Measurements from ENCODE around the gene CCDC82. TPM values are rescaled to one million over a fixed set of nuclear protein-coding genes. Genes with fewer than 3 reads are reported as not detected.

The CCDC82 gene
- 20.6 and 24.9 TPM in 2 replicates for total RNA-seq

DNA sequence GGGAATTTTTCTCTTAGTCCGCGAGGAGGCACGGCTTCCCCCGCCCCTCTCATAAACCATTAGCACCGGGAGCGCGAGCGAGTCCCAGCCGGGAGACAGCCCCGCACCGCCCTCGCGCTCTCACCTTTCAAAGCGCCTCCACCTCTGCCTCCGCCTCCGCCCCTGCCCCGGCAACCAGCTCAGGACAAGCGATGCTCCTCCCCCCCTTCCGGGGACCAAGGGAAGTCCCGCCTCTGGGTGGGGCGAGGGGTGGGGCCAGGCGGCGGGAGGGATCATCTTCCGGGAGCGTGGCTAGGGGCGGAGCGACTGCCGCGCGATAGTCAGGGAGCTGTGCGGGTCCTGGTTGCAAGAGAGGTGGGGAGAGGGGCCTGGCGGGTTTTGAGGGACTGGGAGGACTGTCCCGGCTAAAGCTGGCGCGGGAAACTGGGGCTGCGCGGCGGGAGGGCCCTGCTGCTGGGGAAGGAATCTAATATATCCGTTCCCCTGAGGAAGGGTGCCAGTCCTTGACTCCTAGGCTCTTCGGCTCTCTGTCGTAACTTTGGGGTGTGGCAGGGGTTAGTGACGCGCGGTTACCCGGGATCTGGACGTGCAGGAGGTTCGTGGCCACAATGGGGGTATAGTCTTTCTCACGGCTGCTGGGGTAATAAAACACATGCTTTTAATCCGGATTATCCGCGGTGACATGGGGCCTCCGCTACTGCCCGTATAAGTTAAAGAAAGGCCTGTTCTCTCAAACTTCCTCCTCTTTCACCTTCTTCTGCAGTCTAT is at the start of gene CCDC82, which contains the start of gene JRKL:
TSS of gene CCDC82 (minus strand) at position 193 of the 768 bp plus-strand sequence. CDS start 5,165 bp downstream, outside the sequence.
TSS of gene JRKL (plus strand) at position 294 of the 768 bp plus-strand sequence. CDS start 637 bp downstream, outside the sequence.

GRCh38 chr11:96342961-96343711 is 46.6 kb downstream of the CCDC82 start, which contains the start of gene MAML2:
MAML2 (minus strand) TSS chr11:96343195; CDS start chr11:96341895, 1,300 bp downstream.

Other genes starting within 250 kb of the CCDC82 start
- gene MAML2, start 46.7 kb downstream of the CCDC82 start, total RNA-seq = 8.6 and 12.1 TPM in 2 replicates
- 16.9 and 19.6 TPM in 2 replicates for gene JRKL, start 101 bp upstream of the CCDC82 start, total RNA-seq